Keratinocyte (primary cell): ENCODE measurements around the gene BASP1. TPM values are rescaled to one million over a fixed set of nuclear protein-coding genes. Genes with fewer than 3 reads are reported as not detected.

Source experiments
- DNase-seq: peaks from one replicate; pipeline ENCODE4 v3.0.0-alpha.2; 2011; ENCODE audit warnings: low read depth, missing footprints, low spot score
- FAIRE-seq: peaks from 2 replicates; lab custom pipeline; 2011; peaks lifted over from hg19 to GRCh38; lab: Jason Lieb, UNC
- H2AFZ ChIP-seq: 2 replicates; pipeline ENCODE4 v1.6.0; 2012; ENCODE audit warnings: low read length, control low read depth, inconsistent platforms; ENCODE audit not compliant: control insufficient read depth
- H3K27ac ChIP-seq: 2 replicates; pipeline ENCODE4 v1.5.1; 2011; ENCODE audit warnings: low read length; ENCODE audit not compliant: control insufficient read depth, insufficient read depth
- H3K27me3 ChIP-seq: 3 replicates; pipeline ENCODE4 v1.6.0; 2011; ENCODE audit warnings: low read length; ENCODE audit not compliant: control insufficient read depth, insufficient read depth; ENCODE audit errors: extremely low read depth
- H3K36me3 ChIP-seq, 2 experiments: 2 replicates in 1 of 2; 3 replicates in 1 of 2; pipeline ENCODE4 v1.5.1; 2011; ENCODE audit warnings: low read length in 2 of 2, mild to moderate bottlenecking in 1 of 2; ENCODE audit not compliant: control insufficient read depth in 2 of 2, insufficient read depth in 2 of 2; ENCODE audit errors: extremely low read depth in 1 of 2
- H3K4me1 ChIP-seq: 3 replicates; pipeline ENCODE4 v1.5.1; 2011; ENCODE audit warnings: low read length; ENCODE audit not compliant: control insufficient read depth, insufficient read depth; ENCODE audit errors: extremely low read depth
- H3K4me2 ChIP-seq: 3 replicates; pipeline ENCODE4 v1.6.0; 2011; ENCODE audit warnings: low read depth, low read length; ENCODE audit not compliant: control insufficient read depth, insufficient read depth; ENCODE audit errors: extremely low read depth
- H3K4me3 ChIP-seq, 3 experiments: fragments of 200-600 bp in 1 of 3; sonication (generic) in 1 of 3; 2 replicates in 2 of 3; 3 replicates in 1 of 3; pipeline ENCODE4 v1.5.1; 2011 to 2016; ENCODE audit warnings: low read length in 3 of 3, mild to moderate bottlenecking in 3 of 3, control low read depth in 2 of 3, inconsistent platforms in 1 of 3, low read depth in 1 of 3, mixed read lengths in 1 of 3, mixed run types in 1 of 3, moderate library complexity in 1 of 3; ENCODE audit not compliant: control insufficient read depth in 2 of 3, insufficient read depth in 2 of 3; ENCODE audit errors: extremely low read depth in 1 of 3
- H3K79me2 ChIP-seq: 2 replicates; pipeline ENCODE4 v1.6.0; 2012; ENCODE audit warnings: low read length; ENCODE audit not compliant: control insufficient read depth, insufficient read depth
- H3K9ac ChIP-seq: 3 replicates; pipeline ENCODE4 v1.6.0; 2011; ENCODE audit warnings: low read length; ENCODE audit not compliant: control insufficient read depth, insufficient read depth; ENCODE audit errors: extremely low read depth
- H3K9me1 ChIP-seq: 3 replicates; pipeline ENCODE4 v1.6.0; 2011; ENCODE audit warnings: low read length; ENCODE audit not compliant: control insufficient read depth, insufficient read depth; ENCODE audit errors: extremely low read depth
- H3K9me3 ChIP-seq: 2 replicates; pipeline ENCODE4 v1.5.1; 2012; ENCODE audit warnings: low read depth, low read length; ENCODE audit not compliant: control insufficient read depth
- H4K20me1 ChIP-seq: 3 replicates; pipeline ENCODE4 v1.6.0; 2011; ENCODE audit warnings: low read length; ENCODE audit not compliant: control insufficient read depth, insufficient read depth; ENCODE audit errors: extremely low read depth
- CTCF ChIP-seq, 3 experiments: IDR thresholded peaks in 1 of 3; conservative IDR thresholded peaks in 1 of 3; optimal IDR thresholded peaks in 1 of 3; 2 replicates in 2 of 3; 3 replicates in 1 of 3; pipeline versions ENCODE3 to v1.5.1; 2011; ENCODE audit warnings: low read length in 3 of 3, mild to moderate bottlenecking in 3 of 3, moderate library complexity in 2 of 3, control low read depth in 1 of 3, inconsistent platforms in 1 of 3; ENCODE audit not compliant: insufficient read depth in 2 of 3; ENCODE audit errors: extremely low read depth in 1 of 3
- EZH2 ChIP-seq: IDR thresholded peaks from one replicate; pipeline ENCODE4 v1.6.1; 2012; ENCODE audit warnings: inconsistent platforms, mild to moderate bottlenecking, low read length, moderate library complexity
- dilution Hi-C: fragments of 300-500 bp; cut with MboI; formaldehyde crosslinking; loops from one replicate; pipeline ENCODE4 v1.7.0; 2020; ENCODE audit warnings: low sequenced_read_pairs; ENCODE audit not compliant: extremely low pct_ligation_motif_present
- polyA plus RNA-seq, 5 experiments: library from polyadenylated mRNA; depleted of rRNA in 3 of 5; stranded (reverse) in 3 of 5; stranded (forward) in 1 of 5; unstranded in 1 of 5; fragments of >200 nt; gene quantifications; 1 replicate in 1 of 5; 2 replicates in 3 of 5; 3 replicates in 1 of 5; pipeline versions ENCODE4 v1.2.1 to v1.2.3, GENCODE V29; 2011 to 2012; ENCODE audit warnings: missing spikeins in 2 of 5, low read depth in 1 of 5, low replicate concordance in 1 of 5

BASP1 gene
- polyA plus RNA-seq, 1 donor (not counting 4 experiments of a cell fraction or from before 2014, with no cell fraction given) = 127 TPM

DNA sequence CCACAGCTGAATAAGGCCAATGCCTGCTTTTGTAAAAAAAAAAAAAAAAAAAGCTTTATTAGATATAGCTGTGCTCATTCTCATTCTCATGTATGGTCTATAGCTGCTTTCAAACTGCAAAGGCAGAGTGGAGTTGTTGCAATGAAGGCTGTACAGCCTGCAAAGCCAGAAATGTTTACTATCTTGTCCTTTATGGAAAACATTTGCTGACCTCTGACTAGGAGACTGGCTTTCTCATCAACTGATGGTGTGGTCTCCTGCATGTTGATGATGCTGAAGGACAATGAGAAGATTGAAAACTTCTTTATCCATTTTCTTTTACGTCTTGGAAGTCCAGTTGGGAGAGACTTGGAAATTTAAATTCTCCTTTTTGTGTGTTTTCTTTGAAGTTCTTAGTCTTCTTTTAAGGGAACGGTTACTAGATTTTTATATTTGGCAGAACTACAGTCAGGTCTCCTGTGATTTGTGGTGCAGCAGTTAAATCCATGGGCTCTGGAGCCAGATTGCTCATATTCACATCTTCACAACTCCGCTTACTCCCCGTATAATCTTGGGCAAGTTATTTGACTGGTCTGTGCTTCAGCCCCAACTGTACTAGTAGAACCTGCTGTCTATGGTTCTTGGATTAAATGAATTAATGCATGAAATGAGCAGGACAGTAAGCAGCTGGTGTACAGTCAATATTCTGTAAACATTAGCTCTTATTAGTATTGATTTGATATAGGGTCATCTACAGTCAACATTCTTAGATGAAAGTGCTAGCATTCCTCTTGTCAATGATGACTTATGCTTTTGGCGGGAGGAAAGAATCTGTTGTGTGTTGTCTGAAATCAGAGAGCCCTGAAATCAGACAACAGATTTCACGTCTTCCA is 39.7 kb upstream of the BASP1 start:
- Histone ChIP-seq H3K4me2 (no peak overlapping the region), H3K4me3 (no peak overlapping the region), H4K20me1 (no peaks in the 10 kb centered on the region), H3K4me1 (peaks cover 25% of the 10 kb centered on the region), H3K9ac (no peak overlapping the region), H3K27ac (no peak overlapping the region), H3K27me3 (no peaks in the 10 kb centered on the region), H3K79me2 (no peaks in the 10 kb centered on the region), H3K9me3 (no peaks in the 10 kb centered on the region), H3K9me1 (no peaks in the 10 kb centered on the region), H3K36me3 (no peaks in the 10 kb centered on the region), H2AFZ (no peak overlapping the region)
- no peak for TF ChIP-seq EZH2
- no peak for TF ChIP-seq CTCF (optimal IDR thresholded peaks at IDR 0.05 in 1 of 3, IDR thresholded peaks at IDR 0.05 in 1 of 3, conservative IDR thresholded peaks at IDR 0.05 in 1 of 3; ENCODE audit: extremely low read depth in 1 of 3, insufficient read depth in 2 of 3, low read length in 3 of 3)
- FAIRE-seq (no peak), DNase-seq (no peak)
- dilution Hi-C loops = no loop called here

DNA sequence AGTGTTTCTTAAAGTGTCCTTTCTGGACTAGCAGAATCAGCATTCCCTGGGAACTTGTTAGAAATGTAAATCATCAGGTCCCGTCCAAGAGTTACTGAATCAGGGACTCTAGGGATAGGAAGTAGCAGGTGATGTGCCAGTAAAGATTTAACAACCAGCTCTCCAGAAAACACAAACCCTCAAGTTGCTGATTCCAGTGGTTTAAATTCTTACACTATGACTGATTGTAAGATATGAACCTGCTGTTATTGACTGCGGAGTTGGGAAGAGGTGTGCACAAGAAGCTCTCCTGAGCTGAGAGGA is 39.1 kb upstream of the BASP1 start:
- no peak for TF ChIP-seq CTCF (optimal IDR thresholded peaks at IDR 0.05 in 1 of 3, IDR thresholded peaks at IDR 0.05 in 1 of 3, conservative IDR thresholded peaks at IDR 0.05 in 1 of 3; ENCODE audit: extremely low read depth in 1 of 3, insufficient read depth in 2 of 3, low read length in 3 of 3)
- no peak for TF ChIP-seq EZH2
- H3K4me3 ChIP-seq = no peak overlapping the region
- H2AFZ ChIP-seq = no peak overlapping the region
- DNase-seq (no peak), FAIRE-seq (no peak)
- H3K4me1 ChIP-seq = peaks cover 26% of the 10 kb centered on the region
- no peaks in the 10 kb centered on the region for H3K79me2 ChIP-seq
- H3K27ac ChIP-seq = no peak overlapping the region
- no peak overlapping the region for H3K4me2 ChIP-seq
- no peaks in the 10 kb centered on the region for H4K20me1 ChIP-seq
- no peak overlapping the region for H3K9ac ChIP-seq
- no peaks in the 10 kb centered on the region for H3K9me1 ChIP-seq
- H3K36me3 ChIP-seq = no peaks in the 10 kb centered on the region
- dilution Hi-C loops = no loop called here
- H3K27me3 ChIP-seq = no peaks in the 10 kb centered on the region
- H3K9me3 ChIP-seq = no peaks in the 10 kb centered on the region
